ENCODE data around the gene MAP7D3.

Gene MAP7D3

DNA sequence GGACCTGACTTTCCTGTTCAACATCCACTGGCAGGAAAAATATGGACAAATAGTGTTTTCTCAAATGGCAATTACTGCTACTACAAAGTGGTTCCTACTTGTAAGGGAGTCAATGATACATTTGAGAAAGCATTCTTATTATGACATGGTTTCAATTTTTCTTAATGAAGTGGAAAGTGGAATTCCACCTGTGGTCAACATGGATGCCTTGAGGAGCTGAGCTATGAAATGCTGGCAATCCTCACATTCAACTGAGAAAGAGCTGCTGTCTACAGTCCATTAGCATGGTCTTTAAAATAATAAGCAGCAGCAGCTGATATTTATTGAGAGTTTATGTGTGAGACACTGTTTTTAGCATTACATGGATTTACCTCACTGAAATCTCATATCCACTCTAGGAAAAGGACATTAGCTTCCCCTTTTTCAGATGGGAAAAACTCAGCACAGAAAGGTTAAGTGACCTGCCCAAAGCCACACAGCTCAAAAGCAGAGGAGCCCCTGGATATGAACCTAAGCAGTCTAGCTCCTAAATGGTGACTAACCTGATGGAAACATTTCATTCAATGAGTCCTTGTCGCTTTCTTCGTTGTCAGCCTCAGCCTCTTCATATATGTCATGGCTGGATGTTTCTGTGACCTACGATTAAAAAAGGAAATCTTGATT, 29.2 kb downstream of the MAP7D3 start:
- no peak overlapping the region for H3K4me3 ChIP-seq (ENCODE audit: low read length)
- H3K4me1 ChIP-seq (ENCODE audit: low read length): no peaks in the 10 kb centered on the region
- H3K79me2 ChIP-seq (ENCODE audit: low read length): no peaks in the 10 kb centered on the region
- H4K20me1 ChIP-seq (ENCODE audit: insufficient read depth, low read length): no peaks in the 10 kb centered on the region
- H3K9me3 ChIP-seq (replicated peaks; ENCODE audit: insufficient read depth, low read length): no peaks in the 10 kb centered on the region
- H3F3A ChIP-seq (ENCODE audit: insufficient read depth, low read length): no peaks in the 10 kb centered on the region
- no peak for DNase-seq
- H3K9ac ChIP-seq (ENCODE audit: low read length): no peak overlapping the region
- no peaks in the 10 kb centered on the region for H3K9me2 ChIP-seq (replicated peaks; ENCODE audit: insufficient read depth, low read length)
- H3K27me3 ChIP-seq (replicated peaks; ENCODE audit: insufficient read depth, low read length): no peaks in the 10 kb centered on the region
- no peak overlapping the region for H2AFZ ChIP-seq (ENCODE audit: low read length)
- no peak overlapping the region for H3K4me2 ChIP-seq (ENCODE audit: low read depth, low read length)
- TF ChIP-seq EZH2 (optimal IDR thresholded peaks at IDR 0.05; ENCODE audit: low read depth, low read length): no peak
- TF ChIP-seq, protein P1, sequence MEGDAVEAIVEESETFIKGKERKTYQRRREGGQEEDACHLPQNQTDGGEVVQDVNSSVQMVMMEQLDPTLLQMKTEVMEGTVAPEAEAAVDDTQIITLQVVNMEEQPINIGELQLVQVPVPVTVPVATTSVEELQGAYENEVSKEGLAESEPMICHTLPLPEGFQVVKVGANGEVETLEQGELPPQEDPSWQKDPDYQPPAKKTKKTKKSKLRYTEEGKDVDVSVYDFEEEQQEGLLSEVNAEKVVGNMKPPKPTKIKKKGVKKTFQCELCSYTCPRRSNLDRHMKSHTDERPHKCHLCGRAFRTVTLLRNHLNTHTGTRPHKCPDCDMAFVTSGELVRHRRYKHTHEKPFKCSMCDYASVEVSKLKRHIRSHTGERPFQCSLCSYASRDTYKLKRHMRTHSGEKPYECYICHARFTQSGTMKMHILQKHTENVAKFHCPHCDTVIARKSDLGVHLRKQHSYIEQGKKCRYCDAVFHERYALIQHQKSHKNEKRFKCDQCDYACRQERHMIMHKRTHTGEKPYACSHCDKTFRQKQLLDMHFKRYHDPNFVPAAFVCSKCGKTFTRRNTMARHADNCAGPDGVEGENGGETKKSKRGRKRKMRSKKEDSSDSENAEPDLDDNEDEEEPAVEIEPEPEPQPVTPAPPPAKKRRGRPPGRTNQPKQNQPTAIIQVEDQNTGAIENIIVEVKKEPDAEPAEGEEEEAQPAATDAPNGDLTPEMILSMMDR (IDR thresholded peaks at IDR 0.05; ENCODE audit: low read length): no peak
- TF ChIP-seq EZH2phosphoT487 (IDR thresholded peaks at IDR 0.05; ENCODE audit: low read length): no peak
- 0 out of 2 replicates have a peak, but pooled peaks cover 3% of the 10 kb centered on the region for H3K36me3 ChIP-seq (replicated peaks; ENCODE audit: insufficient read depth, low read length)
- no peak overlapping the region for H3K27ac ChIP-seq (ENCODE audit: low read length)

DNA sequence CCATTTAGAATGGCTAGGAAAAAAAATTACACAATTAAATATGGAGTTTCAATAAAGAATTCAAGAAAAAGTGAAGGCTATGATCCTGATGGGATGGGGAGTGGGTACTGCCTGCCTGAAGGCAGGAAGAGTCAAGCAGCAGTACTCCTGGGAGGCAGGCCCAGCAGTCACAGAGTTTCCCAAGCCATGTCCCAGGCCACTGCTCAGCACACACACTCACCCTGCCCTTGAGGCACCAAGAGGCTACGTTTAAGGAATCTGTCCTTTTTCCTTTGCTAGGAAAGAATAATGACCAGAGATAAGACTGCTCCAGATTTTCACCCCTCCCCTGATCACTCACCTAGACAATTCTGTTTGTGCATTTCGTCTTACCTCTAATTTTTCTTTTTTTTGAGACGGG, 30.2 kb downstream of the MAP7D3 start:
- H3K27ac ChIP-seq (ENCODE audit: low read length): no peak overlapping the region
- H3K9me2 ChIP-seq (replicated peaks; ENCODE audit: insufficient read depth, low read length): no peaks in the 10 kb centered on the region
- H4K20me1 ChIP-seq (ENCODE audit: insufficient read depth, low read length): no peaks in the 10 kb centered on the region
- H3K4me3 ChIP-seq (ENCODE audit: low read length): no peak overlapping the region
- 0 out of 2 replicates have a peak, but pooled peaks cover 3% of the 10 kb centered on the region for H3K36me3 ChIP-seq (replicated peaks; ENCODE audit: insufficient read depth, low read length)
- H2AFZ ChIP-seq (ENCODE audit: low read length): no peak overlapping the region
- no peaks in the 10 kb centered on the region for H3K4me1 ChIP-seq (ENCODE audit: low read length)
- TF ChIP-seq, protein P1 (IDR thresholded peaks at IDR 0.05; ENCODE audit: low read length): no peak
- TF ChIP-seq EZH2phosphoT487 (IDR thresholded peaks at IDR 0.05; ENCODE audit: low read length) (no peak), EZH2 (optimal IDR thresholded peaks at IDR 0.05; ENCODE audit: low read depth, low read length) (no peak)
- H3F3A ChIP-seq (ENCODE audit: insufficient read depth, low read length): no peaks in the 10 kb centered on the region
- H3K9me3 ChIP-seq (replicated peaks; ENCODE audit: insufficient read depth, low read length): no peaks in the 10 kb centered on the region
- DNase-seq: no peak
- no peaks in the 10 kb centered on the region for H3K79me2 ChIP-seq (ENCODE audit: low read length)
- H3K4me2 ChIP-seq (ENCODE audit: low read depth, low read length): no peak overlapping the region
- no peak overlapping the region for H3K9ac ChIP-seq (ENCODE audit: low read length)
- no peaks in the 10 kb centered on the region for H3K27me3 ChIP-seq (replicated peaks; ENCODE audit: insufficient read depth, low read length)

DNA sequence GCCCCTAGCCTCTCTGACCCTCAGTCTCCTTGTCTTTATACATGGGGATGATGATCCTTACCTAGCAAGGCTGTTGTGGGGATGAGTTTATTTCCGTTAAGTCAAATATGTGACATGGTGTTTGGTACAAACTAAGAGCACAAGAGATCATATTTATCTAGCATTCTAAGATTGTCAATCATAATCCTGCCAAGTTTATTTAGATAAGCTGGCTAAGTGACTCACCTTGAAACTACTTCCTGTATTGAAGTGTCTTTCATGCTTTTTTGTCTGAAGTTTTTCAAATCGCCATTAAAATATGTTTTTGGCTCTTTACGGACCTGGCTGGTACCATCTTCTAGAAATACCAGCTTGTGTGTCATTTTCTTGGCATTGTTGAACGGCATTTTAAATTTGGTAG, 30.7 kb downstream of the MAP7D3 start:
- Histone ChIP-seq H3K9me3 (replicated peaks; ENCODE audit: insufficient read depth, low read length) (no peaks in the 10 kb centered on the region), H3K27me3 (replicated peaks; ENCODE audit: insufficient read depth, low read length) (no peaks in the 10 kb centered on the region), H3F3A (ENCODE audit: insufficient read depth, low read length) (no peaks in the 10 kb centered on the region), H3K9me2 (replicated peaks; ENCODE audit: insufficient read depth, low read length) (no peaks in the 10 kb centered on the region), H3K4me3 (ENCODE audit: low read length) (no peak overlapping the region), H3K4me2 (ENCODE audit: low read depth, low read length) (no peak overlapping the region), H3K9ac (ENCODE audit: low read length) (no peak overlapping the region), H2AFZ (ENCODE audit: low read length) (no peak overlapping the region), H3K4me1 (ENCODE audit: low read length) (no peaks in the 10 kb centered on the region), H4K20me1 (ENCODE audit: insufficient read depth, low read length) (no peaks in the 10 kb centered on the region), H3K27ac (ENCODE audit: low read length) (no peak overlapping the region), H3K79me2 (ENCODE audit: low read length) (no peaks in the 10 kb centered on the region), H3K36me3 (replicated peaks; ENCODE audit: insufficient read depth, low read length) (0 out of 2 replicates have a peak, but pooled peaks cover 3% of the 10 kb centered on the region)
- DNase-seq: no peak
- TF ChIP-seq EZH2 (optimal IDR thresholded peaks at IDR 0.05; ENCODE audit: low read depth, low read length) (no peak), EZH2phosphoT487 (IDR thresholded peaks at IDR 0.05; ENCODE audit: low read length) (no peak)
- TF ChIP-seq, protein P1 (IDR thresholded peaks at IDR 0.05; ENCODE audit: low read length): no peak
